Measurements from ENCODE around the gene ADCY3. TPM values are rescaled to one million over a fixed set of nuclear protein-coding genes. Genes with fewer than 3 reads are reported as not detected.

ADCY3 gene
- 35.8 and 42.3 TPM in 2 replicates for total RNA-seq

GRCh38 chr2:24920098-24920808, at the start of gene ADCY3:
ADCY3 (minus strand) TSS chr2:24920237; CDS start chr2:24918987, 1,250 bp downstream.

GRCh38 chr2:24792874-24793760, 126.9 kb downstream of the ADCY3 start, which contains the start of the genes CENPO and PTRHD1:
CENPO (plus strand) TSS chr2:24793425; CDS start chr2:24793920, 495 bp downstream.
PTRHD1 (minus strand) TSS chr2:24793391; CDS start chr2:24793377, 14 bp downstream.

Other genes starting within 250 kb of the ADCY3 start
- gene PTRHD1, start 126.8 kb downstream of the ADCY3 start, total RNA-seq = 28.2 and 31.7 TPM in 2 replicates
- 4.1 TPM in 2 replicates for gene CENPO, start 126.8 kb downstream of the ADCY3 start, total RNA-seq
- gene DNAJC27, start 51.7 kb upstream of the ADCY3 start, total RNA-seq = 3.9 and 4.8 TPM in 2 replicates
- gene EFR3B, start 121.8 kb upstream of the ADCY3 start, total RNA-seq = 0.71 and 1.4 TPM in 2 replicates
- 0.57 and 2.8 TPM in 2 replicates for gene POMC, start 248.3 kb upstream of the ADCY3 start, total RNA-seq

All from smooth muscle cell of bladder (primary cell).